WTC11 (cell line): ENCODE measurements around the gene RBM38. TPM values are rescaled to one million over a fixed set of nuclear protein-coding genes. Genes with fewer than 3 reads are reported as not detected.

Experiments used
- ATAC-seq: fragments of 200-7000 bp; cut with Tn5 transposase; 2 replicates; pipeline ENCODE4 v1.10.0; 2021; ENCODE audit warnings: mild to moderate bottlenecking, moderate library complexity
- CTCF ChIA-PET: fragments of 300-600 bp; sonication (Branson Sonifier 250); formaldehyde crosslinking; loops from one replicate; lab custom pipeline; 2021; ENCODE audit warnings: antibody characterized with exemption; lab: Charles Lee
- POLR2A ChIA-PET: fragments of 350-600 bp; sonication (Branson Sonifier 250); formaldehyde crosslinking; loops from one replicate; lab custom pipeline; 2021; ENCODE audit warnings: antibody characterized with exemption; lab: Charles Lee
- DNase-seq: peaks from one replicate; pipeline ENCODE4 v3.0.0; 2021; ENCODE audit warnings: low spot score
- H3K27ac Mint-ChIP-seq: 2 replicates; pipeline ENCODE4 v1.8.0; 2021; ENCODE audit warnings: mixed read lengths
- H3K27me3 Mint-ChIP-seq: 2 replicates; pipeline ENCODE4 v1.8.0; 2021; ENCODE audit warnings: low read depth, mild to moderate bottlenecking, moderate library complexity, mixed read lengths
- H3K36me3 Mint-ChIP-seq: 2 replicates; pipeline ENCODE4 v1.8.0; 2021; ENCODE audit warnings: mixed read lengths
- H3K4me1 Mint-ChIP-seq: 2 replicates; pipeline ENCODE4 v1.8.0; 2022; ENCODE audit warnings: mixed read lengths
- H3K4me3 Mint-ChIP-seq: 2 replicates; pipeline ENCODE4 v1.8.0; 2021; ENCODE audit warnings: mild to moderate bottlenecking, moderate library complexity, mixed read lengths
- H3K9me3 Mint-ChIP-seq: 2 replicates; pipeline ENCODE4 v1.8.0; 2021; ENCODE audit warnings: mixed read lengths
- ATF1 ChIP-seq: sonication (generic); formaldehyde crosslinking; IDR thresholded peaks from 2 replicates; pipeline ENCODE4 v1.8.1; 2023; ENCODE audit warnings: mild to moderate bottlenecking, moderate library complexity, missing genetic modification reagents
- FOXJ3 ChIP-seq: sonication (generic); formaldehyde crosslinking; IDR thresholded peaks from 2 replicates; pipeline ENCODE4 v1.9.0; 2021; ENCODE audit warnings: missing genetic modification reagents, mild to moderate bottlenecking, borderline replicate concordance
- GRHL2 ChIP-seq: fragments of 250-450 bp; sonication (Bioruptor Pico); IDR thresholded peaks from 2 replicates; pipeline ENCODE4 v1.8.0; 2022; ENCODE audit warnings: mild to moderate bottlenecking, moderate library complexity; ENCODE audit not compliant: insufficient replicate concordance, severe bottlenecking
- JUN ChIP-seq: sonication (generic); formaldehyde crosslinking; IDR thresholded peaks from 2 replicates; pipeline ENCODE4 v1.8.0; 2023; ENCODE audit warnings: mild to moderate bottlenecking, missing genetic modification reagents
- MYBL2 ChIP-seq: sonication (generic); formaldehyde crosslinking; IDR thresholded peaks from 2 replicates; pipeline ENCODE4 v1.8.1; 2023; ENCODE audit warnings: mild to moderate bottlenecking, moderate library complexity, missing genetic modification reagents
- NR1H2 ChIP-seq: sonication (generic); formaldehyde crosslinking; IDR thresholded peaks from 2 replicates; pipeline ENCODE4 v1.9.0; 2021; ENCODE audit warnings: mild to moderate bottlenecking, moderate library complexity, missing genetic modification reagents
- NR2C2 ChIP-seq: sonication (generic); formaldehyde crosslinking; IDR thresholded peaks from 2 replicates; pipeline ENCODE4 v1.8.0; 2022; ENCODE audit warnings: mild to moderate bottlenecking, missing genetic modification reagents
- RELA ChIP-seq: sonication (generic); formaldehyde crosslinking; IDR thresholded peaks from 2 replicates; pipeline ENCODE4 v1.8.1; 2022; ENCODE audit warnings: missing genetic modification reagents, mild to moderate bottlenecking, borderline replicate concordance
- RORB ChIP-seq: fragments of 250-450 bp; sonication (Bioruptor Pico); IDR thresholded peaks from 2 replicates; pipeline ENCODE4 v1.9.0; 2021; ENCODE audit warnings: mild to moderate bottlenecking
- TEAD1 ChIP-seq: sonication (generic); formaldehyde crosslinking; IDR thresholded peaks from 2 replicates; pipeline ENCODE4 v1.8.0; 2022; ENCODE audit warnings: mild to moderate bottlenecking, missing genetic modification reagents
- ZBTB21 ChIP-seq: sonication (generic); formaldehyde crosslinking; IDR thresholded peaks from 2 replicates; pipeline ENCODE4 v1.8.1; 2023; ENCODE audit warnings: mild to moderate bottlenecking, missing genetic modification reagents, borderline replicate concordance
- ZNF396 ChIP-seq: fragments of 250-450 bp; sonication (Bioruptor Pico); IDR thresholded peaks from 2 replicates; pipeline ENCODE4 v1.8.0; 2021; ENCODE audit warnings: mild to moderate bottlenecking, moderate library complexity, borderline replicate concordance
- total RNA-seq: library from RNA; stranded (reverse); gene quantifications from 3 replicates; pipeline ENCODE4 v1.2.3, GENCODE V29; 2021
- TF ChIP-seq, protein P1 (sequence below): sonication (generic); formaldehyde crosslinking; IDR thresholded peaks from 2 replicates; pipeline ENCODE4 v1.8.0; 2023; ENCODE audit warnings: missing genetic modification reagents
- TF ChIP-seq, protein P2 (sequence below): sonication (generic); formaldehyde crosslinking; IDR thresholded peaks from 2 replicates; pipeline ENCODE4 v1.8.0; 2023; ENCODE audit warnings: mild to moderate bottlenecking, missing genetic modification reagents
- TF ChIP-seq, protein P3 (sequence below): sonication (generic); formaldehyde crosslinking; IDR thresholded peaks from 2 replicates; pipeline ENCODE4 v1.8.1; 2022; ENCODE audit warnings: missing genetic modification reagents, borderline replicate concordance
- TF ChIP-seq, protein P4 (sequence below): sonication (generic); formaldehyde crosslinking; IDR thresholded peaks from 2 replicates; pipeline ENCODE4 v1.8.1; 2023; ENCODE audit warnings: mild to moderate bottlenecking, moderate library complexity, missing genetic modification reagents
- TF ChIP-seq, protein P5 (sequence below): fragments of 250-450 bp; sonication (Bioruptor Pico); IDR thresholded peaks from 2 replicates; pipeline ENCODE4 v1.9.0; 2021; ENCODE audit warnings: mild to moderate bottlenecking
- TF ChIP-seq, protein P6 (sequence below): fragments of 250-450 bp; sonication (Bioruptor Pico); IDR thresholded peaks from 2 replicates; pipeline ENCODE4 v1.8.0; 2021; ENCODE audit warnings: mild to moderate bottlenecking
- TF ChIP-seq, protein P7 (sequence below): fragments of 250-450 bp; sonication (Bioruptor Pico); IDR thresholded peaks from 2 replicates; pipeline ENCODE4 v1.9.0; 2021; ENCODE audit warnings: moderate library complexity, mild to moderate bottlenecking, inconsistent platforms, borderline replicate concordance
- TF ChIP-seq, protein P8 (sequence below): sonication (generic); formaldehyde crosslinking; IDR thresholded peaks from 2 replicates; pipeline ENCODE4 v1.8.0; 2022; ENCODE audit warnings: mild to moderate bottlenecking, missing genetic modification reagents

Gene RBM38
- total RNA-seq, 1 experiment from 2014 or later: 69.0 TPM

DNA sequence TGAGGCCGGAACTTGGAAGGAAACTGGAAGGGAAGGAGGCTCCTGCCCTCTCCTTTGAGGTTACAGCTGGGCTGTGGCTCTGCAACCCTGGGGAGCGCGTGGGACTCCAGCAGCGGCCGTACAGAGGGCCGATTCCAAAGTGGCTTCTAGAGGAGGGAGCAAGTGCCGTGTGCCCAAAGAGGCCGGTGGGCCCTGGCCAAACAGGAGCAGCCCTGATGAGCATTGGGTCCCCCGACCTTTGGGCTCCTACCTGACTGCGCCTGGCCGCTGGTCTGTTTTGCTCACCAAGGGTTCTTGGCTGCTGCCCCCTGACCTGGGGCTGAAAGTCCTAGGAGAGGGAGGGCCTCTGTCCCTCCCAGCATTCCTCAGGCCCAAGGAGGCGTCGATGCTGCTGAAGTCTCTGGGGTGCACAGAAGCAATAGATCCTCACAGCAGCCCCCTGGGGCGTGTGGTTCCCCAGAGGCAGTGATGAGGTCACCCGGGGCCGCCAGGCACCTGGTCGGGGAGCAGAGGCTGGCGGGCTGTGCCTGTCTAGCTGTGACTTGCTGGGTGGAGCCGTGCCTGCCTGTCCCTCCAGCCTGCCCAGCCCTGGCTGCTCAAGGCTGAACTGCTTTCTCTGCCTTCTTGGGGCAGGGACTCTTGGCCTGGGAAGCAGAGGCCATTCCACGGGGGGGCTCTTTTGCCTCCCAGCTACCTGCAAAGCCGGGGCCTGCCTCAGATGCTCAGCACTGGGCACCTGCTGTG, 9.8 kb downstream of the RBM38 start:
- H3K4me3 Mint-ChIP-seq: no peak overlapping the region
- TF ChIP-seq RELA (CRISPR knock-in tag) (no peak), GRHL2 (no peak), JUN (CRISPR knock-in tag) (no peak), ATF1 (CRISPR knock-in tag) (no peak), NR2C2 (CRISPR knock-in tag) (no peak), ZNF396 (CRISPR knock-in tag) (no peak), FOXJ3 (CRISPR knock-in tag) (no peak), NR1H2 (CRISPR knock-in tag) (no peak), ZBTB21 (CRISPR knock-in tag) (no peak), MYBL2 (CRISPR knock-in tag) (no peak), TEAD1 (CRISPR knock-in tag) (no peak), RORB (CRISPR knock-in tag) (no peak)
- TF ChIP-seq, protein P1, sequence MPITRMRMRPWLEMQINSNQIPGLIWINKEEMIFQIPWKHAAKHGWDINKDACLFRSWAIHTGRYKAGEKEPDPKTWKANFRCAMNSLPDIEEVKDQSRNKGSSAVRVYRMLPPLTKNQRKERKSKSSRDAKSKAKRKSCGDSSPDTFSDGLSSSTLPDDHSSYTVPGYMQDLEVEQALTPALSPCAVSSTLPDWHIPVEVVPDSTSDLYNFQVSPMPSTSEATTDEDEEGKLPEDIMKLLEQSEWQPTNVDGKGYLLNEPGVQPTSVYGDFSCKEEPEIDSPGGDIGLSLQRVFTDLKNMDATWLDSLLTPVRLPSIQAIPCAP (CRISPR knock-in tag): no peak
- TF ChIP-seq, protein P2, sequence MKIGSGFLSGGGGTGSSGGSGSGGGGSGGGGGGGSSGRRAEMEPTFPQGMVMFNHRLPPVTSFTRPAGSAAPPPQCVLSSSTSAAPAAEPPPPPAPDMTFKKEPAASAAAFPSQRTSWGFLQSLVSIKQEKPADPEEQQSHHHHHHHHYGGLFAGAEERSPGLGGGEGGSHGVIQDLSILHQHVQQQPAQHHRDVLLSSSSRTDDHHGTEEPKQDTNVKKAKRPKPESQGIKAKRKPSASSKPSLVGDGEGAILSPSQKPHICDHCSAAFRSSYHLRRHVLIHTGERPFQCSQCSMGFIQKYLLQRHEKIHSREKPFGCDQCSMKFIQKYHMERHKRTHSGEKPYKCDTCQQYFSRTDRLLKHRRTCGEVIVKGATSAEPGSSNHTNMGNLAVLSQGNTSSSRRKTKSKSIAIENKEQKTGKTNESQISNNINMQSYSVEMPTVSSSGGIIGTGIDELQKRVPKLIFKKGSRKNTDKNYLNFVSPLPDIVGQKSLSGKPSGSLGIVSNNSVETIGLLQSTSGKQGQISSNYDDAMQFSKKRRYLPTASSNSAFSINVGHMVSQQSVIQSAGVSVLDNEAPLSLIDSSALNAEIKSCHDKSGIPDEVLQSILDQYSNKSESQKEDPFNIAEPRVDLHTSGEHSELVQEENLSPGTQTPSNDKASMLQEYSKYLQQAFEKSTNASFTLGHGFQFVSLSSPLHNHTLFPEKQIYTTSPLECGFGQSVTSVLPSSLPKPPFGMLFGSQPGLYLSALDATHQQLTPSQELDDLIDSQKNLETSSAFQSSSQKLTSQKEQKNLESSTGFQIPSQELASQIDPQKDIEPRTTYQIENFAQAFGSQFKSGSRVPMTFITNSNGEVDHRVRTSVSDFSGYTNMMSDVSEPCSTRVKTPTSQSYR: no peak
- TF ChIP-seq, protein P3, sequence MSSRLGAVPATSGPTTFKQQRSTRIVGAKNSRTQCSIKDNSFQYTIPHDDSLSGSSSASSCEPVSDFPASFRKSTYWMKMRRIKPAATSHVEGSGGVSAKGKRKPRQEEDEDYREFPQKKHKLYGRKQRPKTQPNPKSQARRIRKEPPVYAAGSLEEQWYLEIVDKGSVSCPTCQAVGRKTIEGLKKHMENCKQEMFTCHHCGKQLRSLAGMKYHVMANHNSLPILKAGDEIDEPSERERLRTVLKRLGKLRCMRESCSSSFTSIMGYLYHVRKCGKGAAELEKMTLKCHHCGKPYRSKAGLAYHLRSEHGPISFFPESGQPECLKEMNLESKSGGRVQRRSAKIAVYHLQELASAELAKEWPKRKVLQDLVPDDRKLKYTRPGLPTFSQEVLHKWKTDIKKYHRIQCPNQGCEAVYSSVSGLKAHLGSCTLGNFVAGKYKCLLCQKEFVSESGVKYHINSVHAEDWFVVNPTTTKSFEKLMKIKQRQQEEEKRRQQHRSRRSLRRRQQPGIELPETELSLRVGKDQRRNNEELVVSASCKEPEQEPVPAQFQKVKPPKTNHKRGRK (CRISPR knock-in tag): no peak
- TF ChIP-seq, protein P4, sequence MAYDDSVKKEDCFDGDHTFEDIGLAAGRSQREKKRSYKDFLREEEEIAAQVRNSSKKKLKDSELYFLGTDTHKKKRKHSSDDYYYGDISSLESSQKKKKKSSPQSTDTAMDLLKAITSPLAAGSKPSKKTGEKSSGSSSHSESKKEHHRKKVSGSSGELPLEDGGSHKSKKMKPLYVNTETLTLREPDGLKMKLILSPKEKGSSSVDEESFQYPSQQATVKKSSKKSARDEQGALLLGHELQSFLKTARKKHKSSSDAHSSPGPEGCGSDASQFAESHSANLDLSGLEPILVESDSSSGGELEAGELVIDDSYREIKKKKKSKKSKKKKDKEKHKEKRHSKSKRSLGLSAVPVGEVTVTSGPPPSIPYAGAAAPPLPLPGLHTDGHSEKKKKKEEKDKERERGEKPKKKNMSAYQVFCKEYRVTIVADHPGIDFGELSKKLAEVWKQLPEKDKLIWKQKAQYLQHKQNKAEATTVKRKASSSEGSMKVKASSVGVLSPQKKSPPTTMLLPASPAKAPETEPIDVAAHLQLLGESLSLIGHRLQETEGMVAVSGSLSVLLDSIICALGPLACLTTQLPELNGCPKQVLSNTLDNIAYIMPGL (CRISPR knock-in tag): no peak
- TF ChIP-seq, protein P5, sequence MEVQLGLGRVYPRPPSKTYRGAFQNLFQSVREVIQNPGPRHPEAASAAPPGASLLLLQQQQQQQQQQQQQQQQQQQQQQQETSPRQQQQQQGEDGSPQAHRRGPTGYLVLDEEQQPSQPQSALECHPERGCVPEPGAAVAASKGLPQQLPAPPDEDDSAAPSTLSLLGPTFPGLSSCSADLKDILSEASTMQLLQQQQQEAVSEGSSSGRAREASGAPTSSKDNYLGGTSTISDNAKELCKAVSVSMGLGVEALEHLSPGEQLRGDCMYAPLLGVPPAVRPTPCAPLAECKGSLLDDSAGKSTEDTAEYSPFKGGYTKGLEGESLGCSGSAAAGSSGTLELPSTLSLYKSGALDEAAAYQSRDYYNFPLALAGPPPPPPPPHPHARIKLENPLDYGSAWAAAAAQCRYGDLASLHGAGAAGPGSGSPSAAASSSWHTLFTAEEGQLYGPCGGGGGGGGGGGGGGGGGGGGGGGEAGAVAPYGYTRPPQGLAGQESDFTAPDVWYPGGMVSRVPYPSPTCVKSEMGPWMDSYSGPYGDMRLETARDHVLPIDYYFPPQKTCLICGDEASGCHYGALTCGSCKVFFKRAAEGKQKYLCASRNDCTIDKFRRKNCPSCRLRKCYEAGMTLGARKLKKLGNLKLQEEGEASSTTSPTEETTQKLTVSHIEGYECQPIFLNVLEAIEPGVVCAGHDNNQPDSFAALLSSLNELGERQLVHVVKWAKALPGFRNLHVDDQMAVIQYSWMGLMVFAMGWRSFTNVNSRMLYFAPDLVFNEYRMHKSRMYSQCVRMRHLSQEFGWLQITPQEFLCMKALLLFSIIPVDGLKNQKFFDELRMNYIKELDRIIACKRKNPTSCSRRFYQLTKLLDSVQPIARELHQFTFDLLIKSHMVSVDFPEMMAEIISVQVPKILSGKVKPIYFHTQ: no peak
- TF ChIP-seq, protein P6, sequence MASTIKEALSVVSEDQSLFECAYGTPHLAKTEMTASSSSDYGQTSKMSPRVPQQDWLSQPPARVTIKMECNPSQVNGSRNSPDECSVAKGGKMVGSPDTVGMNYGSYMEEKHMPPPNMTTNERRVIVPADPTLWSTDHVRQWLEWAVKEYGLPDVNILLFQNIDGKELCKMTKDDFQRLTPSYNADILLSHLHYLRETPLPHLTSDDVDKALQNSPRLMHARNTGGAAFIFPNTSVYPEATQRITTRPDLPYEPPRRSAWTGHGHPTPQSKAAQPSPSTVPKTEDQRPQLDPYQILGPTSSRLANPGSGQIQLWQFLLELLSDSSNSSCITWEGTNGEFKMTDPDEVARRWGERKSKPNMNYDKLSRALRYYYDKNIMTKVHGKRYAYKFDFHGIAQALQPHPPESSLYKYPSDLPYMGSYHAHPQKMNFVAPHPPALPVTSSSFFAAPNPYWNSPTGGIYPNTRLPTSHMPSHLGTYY: no peak
- TF ChIP-seq, protein P7, sequence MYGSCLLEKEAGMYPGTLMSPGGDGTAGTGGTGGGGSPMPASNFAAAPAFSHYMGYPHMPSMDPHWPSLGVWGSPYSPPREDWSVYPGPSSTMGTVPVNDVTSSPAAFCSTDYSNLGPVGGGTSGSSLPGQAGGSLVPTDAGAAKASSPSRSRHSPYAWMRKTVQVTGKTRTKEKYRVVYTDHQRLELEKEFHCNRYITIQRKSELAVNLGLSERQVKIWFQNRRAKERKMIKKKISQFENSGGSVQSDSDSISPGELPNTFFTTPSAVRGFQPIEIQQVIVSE (CRISPR knock-in tag): no peak
- TF ChIP-seq, protein P8, sequence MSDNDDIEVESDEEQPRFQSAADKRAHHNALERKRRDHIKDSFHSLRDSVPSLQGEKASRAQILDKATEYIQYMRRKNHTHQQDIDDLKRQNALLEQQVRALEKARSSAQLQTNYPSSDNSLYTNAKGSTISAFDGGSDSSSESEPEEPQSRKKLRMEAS (CRISPR knock-in tag): no peak
- peak overlapping the region; percentile 82; the same call in 1 of the 2 replicates for H3K27ac Mint-ChIP-seq
- POLR2A ChIA-PET: no interaction called here
- peaks cover 6% of the 10 kb centered on the region for H3K4me1 Mint-ChIP-seq
- ATAC-seq (no peak), DNase-seq (no peak)
- CTCF ChIA-PET: interaction anchor here (1.0 to 1.9 kb wide), 6 partner anchors 17 to 98 kb away, joined by 3 to 7 read pairs (median 4); no protein-coding TSS in a partner anchor
- no peaks in the 10 kb centered on the region for H3K9me3 Mint-ChIP-seq
- peaks cover 53% of the 10 kb centered on the region for H3K36me3 Mint-ChIP-seq
- H3K27me3 Mint-ChIP-seq: no peaks in the 10 kb centered on the region
